H1 (cell line): ENCODE data around the gene HHIPL2. TPM values are rescaled to one million over a fixed set of nuclear protein-coding genes. Genes with fewer than 3 reads are reported as not detected.

ENCODE experiments used
- CTCF ChIA-PET: fragments of 300-600 bp; sonication (Branson Sonifier 250); formaldehyde crosslinking; loops from one replicate; lab custom pipeline; 2021; ENCODE audit not compliant: partially characterized antibody; lab: Charles Lee
- POLR2A ChIA-PET: fragments of 300-600 bp; sonication (Branson Sonifier 250); formaldehyde crosslinking; loops from one replicate; lab custom pipeline; 2021; ENCODE audit warnings: inconsistent platforms; ENCODE audit not compliant: partially characterized antibody; lab: Charles Lee
- DNase-seq, 2 experiments: peaks; one replicate each; pipeline versions ENCODE4 v3.0.0 to v3.0.0-alpha.2; 2010 to 2022; ENCODE audit warnings: low spot score in 2 of 2, low read depth in 1 of 2, mixed read lengths in 1 of 2
- FAIRE-seq: peaks from 2 replicates; lab custom pipeline; 2011; peaks lifted over from hg19 to GRCh38; lab: Jason Lieb, UNC
- H2AFZ ChIP-seq: 2 replicates; pipeline ENCODE4 v1.8.1; 2012; ENCODE audit warnings: low read length, inconsistent platforms
- H2AK5ac ChIP-seq: 2 replicates; pipeline ENCODE4 v1.6.1; 2013; ENCODE audit warnings: low read depth, low read length
- H2BK120ac ChIP-seq: replicated peaks from 2 replicates; pipeline ENCODE3; 2013; ENCODE audit warnings: low read depth, low read length, inconsistent platforms
- H2BK12ac ChIP-seq: 2 replicates; pipeline ENCODE4 v1.6.1; 2013; ENCODE audit warnings: low read depth, low read length
- H2BK15ac ChIP-seq: 2 replicates; pipeline ENCODE4 v1.6.1; 2013; ENCODE audit warnings: low read length
- H2BK20ac ChIP-seq: 2 replicates; pipeline ENCODE4 v1.6.1; 2013; ENCODE audit warnings: low read length
- H2BK5ac ChIP-seq: 2 replicates; pipeline ENCODE4 v1.6.1; 2013; ENCODE audit warnings: low read depth, low read length
- H3K14ac ChIP-seq: 2 replicates; pipeline ENCODE4 v1.6.1; 2013; ENCODE audit warnings: inconsistent platforms; ENCODE audit not compliant: insufficient read length
- H3K18ac ChIP-seq: 2 replicates; pipeline ENCODE4 v1.6.1; 2013; ENCODE audit warnings: low read length; ENCODE audit errors: extremely low read depth
- H3K23ac ChIP-seq: 2 replicates; pipeline ENCODE4 v1.6.1; 2013; ENCODE audit warnings: inconsistent platforms; ENCODE audit not compliant: insufficient read length
- H3K23me2 ChIP-seq: 2 replicates; pipeline ENCODE4 v1.6.1; 2013; ENCODE audit warnings: low read depth, low read length
- H3K27ac ChIP-seq: 2 replicates; pipeline ENCODE4 v1.6.1; 2011; ENCODE audit warnings: low read depth, low read length, inconsistent platforms
- H3K27me3 ChIP-seq, 4 experiments: replicated peaks in 1 of 4; 1 replicate in 1 of 4; 2 replicates in 3 of 4; pipeline versions ENCODE4 v1.6.1 to v1.8.1; 2011 to 2013; ENCODE audit warnings: low read length in 3 of 4, mild to moderate bottlenecking in 3 of 4, inconsistent platforms in 2 of 4, mixed read lengths in 2 of 4, moderate library complexity in 1 of 4; ENCODE audit not compliant: control insufficient read depth in 3 of 4, insufficient read depth in 3 of 4; ENCODE audit errors: extremely low read depth in 1 of 4
- H3K36me3 ChIP-seq, 4 experiments: 2 replicates each; pipeline versions ENCODE4 v1.6.1 to v1.8.1; 2011 to 2013; ENCODE audit warnings: mild to moderate bottlenecking in 4 of 4, low read length in 3 of 4, moderate library complexity in 2 of 4, control low read depth in 1 of 4, inconsistent platforms in 1 of 4; ENCODE audit not compliant: insufficient read depth in 4 of 4, control insufficient read depth in 2 of 4
- H3K4ac ChIP-seq: replicated peaks from 2 replicates; pipeline ENCODE3; 2013; ENCODE audit warnings: low read length, low read depth, mixed read lengths, inconsistent platforms; ENCODE audit not compliant: insufficient read length
- H3K4me1 ChIP-seq, 4 experiments: replicated peaks in 1 of 4; 1 replicate in 1 of 4; 2 replicates in 3 of 4; pipeline versions ENCODE4 v1.6.1 to v1.8.1; 2011 to 2013; ENCODE audit warnings: low read length in 3 of 4, inconsistent platforms in 2 of 4, mixed read lengths in 1 of 4; ENCODE audit not compliant: insufficient read depth in 4 of 4, control insufficient read depth in 3 of 4
- H3K4me2 ChIP-seq, 2 experiments: 2 replicates each; pipeline versions ENCODE4 v1.6.1 to v1.8.1; 2011 to 2013; ENCODE audit warnings: low read depth in 2 of 2, low read length in 2 of 2, control low read depth in 1 of 2, inconsistent platforms in 1 of 2, mild to moderate bottlenecking in 1 of 2; ENCODE audit not compliant: insufficient read depth in 1 of 2
- H3K4me3 ChIP-seq, 4 experiments: fragments of 200-600, 300-600 bp in 1 of 4; sonication (generic), shearing (Covaris generic), sonication (Bioruptor Twin) in 1 of 4; 2 replicates each; pipeline versions ENCODE4 v1.5.1 to v1.8.1; 2011 to 2016; ENCODE audit warnings: low read length in 4 of 4, low read depth in 3 of 4, control low read depth in 2 of 4, inconsistent platforms in 2 of 4, mild to moderate bottlenecking in 2 of 4, mixed read lengths in 1 of 4, moderate library complexity in 1 of 4; ENCODE audit not compliant: insufficient read depth in 2 of 4; ENCODE audit errors: extremely low read depth in 1 of 4
- H3K56ac ChIP-seq: replicated peaks from 2 replicates; pipeline ENCODE3; 2013; ENCODE audit warnings: low read depth, mild to moderate bottlenecking, mixed read lengths, low read length, inconsistent platforms; ENCODE audit not compliant: insufficient read length
- H3K79me1 ChIP-seq: 2 replicates; pipeline ENCODE4 v1.6.1; 2013; ENCODE audit warnings: low read depth, low read length, control low read depth
- H3K79me2 ChIP-seq, 2 experiments: 2 replicates each; pipeline versions ENCODE4 v1.6.1 to v1.8.1; 2012 to 2013; ENCODE audit warnings: low read length in 2 of 2, mild to moderate bottlenecking in 2 of 2, inconsistent platforms in 1 of 2; ENCODE audit not compliant: insufficient read depth in 2 of 2, control insufficient read depth in 1 of 2
- H3K9ac ChIP-seq, 4 experiments: replicated peaks in 1 of 4; 1 replicate in 1 of 4; 2 replicates in 3 of 4; pipeline versions ENCODE4 v1.6.1 to v1.8.1; 2011 to 2013; ENCODE audit warnings: low read depth in 3 of 4, low read length in 3 of 4, control low read depth in 2 of 4, mild to moderate bottlenecking in 2 of 4, moderate library complexity in 2 of 4, inconsistent platforms in 1 of 4; ENCODE audit errors: extremely low read depth in 1 of 4
- H3K9me3 ChIP-seq, 2 experiments: 2 replicates each; pipeline versions ENCODE4 v1.6.1 to v1.8.1; 2012 to 2013; ENCODE audit warnings: mild to moderate bottlenecking in 2 of 2, moderate library complexity in 2 of 2, control low read depth in 1 of 2, inconsistent platforms in 1 of 2, low read depth in 1 of 2, low read length in 1 of 2, mixed read lengths in 1 of 2; ENCODE audit not compliant: insufficient read depth in 2 of 2
- H4K20me1 ChIP-seq, 2 experiments: replicated peaks in 1 of 2; 2 replicates each; pipeline versions ENCODE3 to v1.8.1; 2011 to 2013; ENCODE audit warnings: inconsistent platforms in 2 of 2, low read length in 2 of 2, mild to moderate bottlenecking in 1 of 2; ENCODE audit not compliant: insufficient read depth in 2 of 2, control insufficient read depth in 1 of 2
- H4K5ac ChIP-seq: 2 replicates; pipeline ENCODE4 v1.6.1; 2013; ENCODE audit warnings: low read length, low read depth, mixed read lengths, inconsistent platforms; ENCODE audit not compliant: insufficient read length
- H4K8ac ChIP-seq: 2 replicates; pipeline ENCODE4 v1.8.0; 2013; ENCODE audit warnings: mild to moderate bottlenecking, moderate library complexity, low read length, inconsistent platforms; ENCODE audit not compliant: insufficient read depth; ENCODE audit errors: extremely low read depth
- H4K91ac ChIP-seq: replicated peaks from 2 replicates; pipeline ENCODE3; 2013; ENCODE audit warnings: low read length, mixed read lengths, inconsistent platforms; ENCODE audit not compliant: insufficient read length
- CBX5 ChIP-seq: fragments of 300-800, 300-1000 bp; sonication (generic); IDR thresholded peaks from 2 replicates; pipeline ENCODE4 v1.7.1; 2016; ENCODE audit warnings: antibody characterized with exemption, low read length, low read depth
- CHD2 ChIP-seq: IDR thresholded peaks from 2 replicates; pipeline ENCODE4 v1.6.1; 2012; ENCODE audit warnings: low read length, improper control_type of control experiment
- CREB1 ChIP-seq: IDR thresholded peaks from 2 replicates; pipeline ENCODE4 v1.6.1; 2012; ENCODE audit warnings: inconsistent platforms
- NRF1 ChIP-seq: IDR thresholded peaks from 2 replicates; pipeline ENCODE4 v1.6.1; 2011; ENCODE audit warnings: mild to moderate bottlenecking, low read depth, low read length, improper control_type of control experiment
- YY1 ChIP-seq: IDR thresholded peaks from 2 replicates; pipeline ENCODE4 v1.6.1; 2011; ENCODE audit warnings: low read depth, mild to moderate bottlenecking, low read length
- WGBS, 2 experiments: shearing (Covaris generic) in 1 of 2; methylation state at CpG; one replicate each; pipeline versions ENCODE4 v1.1.6 to v1.1.7; 2013 to 2015; ENCODE audit warnings: low lambda C conversion rate in 2 of 2, mixed read lengths in 2 of 2, inconsistent platforms in 1 of 2, low coverage in 1 of 2, missing lambda C conversion rate in 1 of 2; ENCODE audit not compliant: insufficient replicate concordance in 2 of 2, insufficient coverage in 1 of 2, insufficient read length in 1 of 2; ENCODE audit errors: extremely low coverage in 1 of 2, missing lambda C conversion rate in 1 of 2; 5-methylcytosine and 5-hydroxymethylcytosine counted together
- polyA plus RNA-seq, 7 experiments: library from polyadenylated mRNA; depleted of rRNA in 3 of 7; stranded (reverse) in 5 of 7; unstranded in 2 of 7; fragments of >200 nt in 5 of 7; fragments of 200-250 nt in 2 of 7; gene quantifications; 1 replicate in 5 of 7; 2 replicates in 1 of 7; 4 replicates in 1 of 7; pipeline versions ENCODE4 v1.2.1 to v1.2.3, GENCODE V29; 2011 to 2013; ENCODE audit warnings: missing spikeins in 2 of 7, mixed read lengths in 2 of 7
- total RNA-seq: library from RNA; stranded (reverse); fragmentation: NEBNext Ultra II Directional; extraction: Animal tissue kit (Norgen Biotek cat#: 25700); gene quantifications from 2 replicates; pipeline ENCODE4 v1.2.1, GENCODE V29; 2021

HHIPL2 gene
- total and polyA plus RNA-seq, 2 of the 8 experiments (the other 6 are each of a cell fraction or from before 2014, with no cell fraction given) = 0.08 TPM; not detected in 1

- H3K4me1 ChIP-seq = peaks cover 0 to 3% (median 0%) of the 10 kb centered on the region in 4 experiments; a peak in 1 of 7 replicates
- H3K79me2 ChIP-seq = peaks cover 0 to 19% of the 10 kb centered on the region in 2 experiments; a peak in 2 of 4 replicates
- H3K14ac ChIP-seq = no peak overlapping the region
- no peaks in the 10 kb centered on the region for H4K20me1 ChIP-seq
- H3K23ac ChIP-seq = no peak overlapping the region
- H3K36me3 ChIP-seq = peaks cover 0 to 7% (median 4%) of the 10 kb centered on the region in 4 experiments; a peak in 2 of 8 replicates
- no peak overlapping the region for H2BK5ac ChIP-seq
- CTCF ChIA-PET = no interaction called here
- no peak overlapping the region for H4K8ac ChIP-seq
- no peak overlapping the region for H2BK12ac ChIP-seq
- no peak overlapping the region for H4K91ac ChIP-seq
- no peak for TF ChIP-seq CREB1
- TF ChIP-seq NRF1 = no peak
- TF ChIP-seq CHD2 = no peak
- TF ChIP-seq CBX5 = no peak
- no peak for TF ChIP-seq YY1
- H3K79me1 ChIP-seq = no peaks in the 10 kb centered on the region
- H3K56ac ChIP-seq = no peak overlapping the region
- no peaks in the 10 kb centered on the region for H3K27me3 ChIP-seq
- no peak overlapping the region for H3K4me3 ChIP-seq
- H3K4me2 ChIP-seq = no peak overlapping the region
- H2AFZ ChIP-seq = 0 out of 2 replicates have a peak overlapping the region, but pooled peaks have one; percentile 76
- H4K5ac ChIP-seq = no peak overlapping the region
- H2BK120ac ChIP-seq = no peak overlapping the region
- no peak overlapping the region for H3K4ac ChIP-seq
- H2BK15ac ChIP-seq = no peak overlapping the region
- H3K23me2 ChIP-seq = peaks cover 10% of the 10 kb centered on the region
- WGBS, 2 experiments = 71% methylated on average over 3 of the region's 3 CpGs; no CpG with 5 or more reads in 1 of the 2 experiments
- no peak overlapping the region for H3K18ac ChIP-seq
- FAIRE-seq (no peak), DNase-seq (no peak)
- no peak overlapping the region for H2BK20ac ChIP-seq
- no peaks in the 10 kb centered on the region for H3K9me3 ChIP-seq
- no peak overlapping the region for H3K27ac ChIP-seq
- H3K9ac ChIP-seq = no peak overlapping the region
- POLR2A ChIA-PET = no interaction called here
- H2AK5ac ChIP-seq = no peak overlapping the region
Measured at GRCh38 chr1:222592171-222592570, 44.3 kb upstream of the HHIPL2 start.
